Neural progenitor cell (in vitro differentiated cells): Measurements from ENCODE around the gene MFSD8. TPM values are rescaled to one million over a fixed set of nuclear protein-coding genes. Genes with fewer than 3 reads are reported as not detected.
"Not testable (repeated sequence)": the region's sequence is repeated elsewhere in the genome, so short reads cannot be mapped to it uniquely, and the experiment has no call there.

Experiments used
- DNase-seq: peaks from one replicate; pipeline ENCODE4 v3.0.0-alpha.2; 2016; ENCODE audit warnings: low spot score
- H2AFZ ChIP-seq: fragments of 200-600 bp; sonication (generic); replicated peaks from 2 replicates; pipeline ENCODE4 v1.6.1; 2016; ENCODE audit warnings: antibody characterized with exemption
- H3F3A ChIP-seq: fragments of 200-600 bp; sonication (generic); 2 replicates; pipeline ENCODE4 v1.6.1; 2016; ENCODE audit warnings: antibody characterized with exemption, low read depth
- H3K27ac ChIP-seq: fragments of 200-600 bp; sonication (generic); 2 replicates; pipeline ENCODE4 v1.5.1; 2016; ENCODE audit warnings: mild to moderate bottlenecking
- H3K27me3 ChIP-seq: fragments of 200-600 bp; sonication (generic); 2 replicates; pipeline ENCODE4 v1.6.1; 2016; ENCODE audit warnings: mild to moderate bottlenecking, moderate library complexity
- H3K36me3 ChIP-seq: fragments of 200-600 bp; sonication (generic); 2 replicates; pipeline ENCODE4 v1.5.1; 2016
- H3K4me1 ChIP-seq: fragments of 200-600 bp; sonication (generic); 2 replicates; pipeline ENCODE4 v1.6.1; 2016; ENCODE audit warnings: mixed run types
- H3K4me2 ChIP-seq: fragments of 200-600 bp; sonication (generic); 2 replicates; pipeline ENCODE4 v1.6.1; 2016
- H3K4me3 ChIP-seq: fragments of 200-600 bp; sonication (generic); 2 replicates; pipeline ENCODE4 v1.5.1; 2016
- H3K79me2 ChIP-seq: fragments of 200-600 bp; sonication (generic); 2 replicates; pipeline ENCODE4 v1.6.1; 2016; ENCODE audit warnings: low read depth
- H3K9ac ChIP-seq: fragments of 200-600 bp; sonication (generic); 2 replicates; pipeline ENCODE4 v1.6.1; 2016
- H3K9me3 ChIP-seq: fragments of 200-600 bp; sonication (generic); 2 replicates; pipeline ENCODE4 v1.5.1; 2016; ENCODE audit warnings: low read depth
- H4K20me1 ChIP-seq: fragments of 200-600 bp; sonication (generic); 2 replicates; pipeline ENCODE4 v1.6.1; 2016; ENCODE audit warnings: low read depth
- H3K27ac Mint-ChIP-seq: 3 replicates; pipeline ENCODE4 v1.8.0; 2021; ENCODE audit warnings: mixed read lengths
- H3K27me3 Mint-ChIP-seq: 2 replicates; pipeline ENCODE4 v1.8.0; 2022; ENCODE audit warnings: low read depth, mild to moderate bottlenecking, inconsistent platforms, moderate library complexity, mixed read lengths; ENCODE audit not compliant: insufficient read depth
- H3K36me3 Mint-ChIP-seq: 3 replicates; pipeline ENCODE4 v1.8.0; 2021; ENCODE audit warnings: mixed read lengths
- H3K4me1 Mint-ChIP-seq: 3 replicates; pipeline ENCODE4 v1.8.0; 2021; ENCODE audit warnings: mixed read lengths
- H3K4me3 Mint-ChIP-seq: 3 replicates; pipeline ENCODE4 v1.8.0; 2021; ENCODE audit warnings: mild to moderate bottlenecking, moderate library complexity, mixed read lengths
- H3K9me3 Mint-ChIP-seq: 3 replicates; pipeline ENCODE4 v1.8.0; 2020; ENCODE audit warnings: mixed read lengths
- CTCF ChIP-seq: fragments of 200-600 bp; sonication (generic); IDR thresholded peaks from 2 replicates; pipeline ENCODE4 v1.5.1; 2017; ENCODE audit warnings: antibody characterized with exemption, mild to moderate bottlenecking
- EZH2 ChIP-seq: fragments of 200-600 bp; sonication (generic); IDR thresholded peaks from 2 replicates; pipeline ENCODE4 v1.6.1; 2017; ENCODE audit warnings: antibody characterized with exemption, mild to moderate bottlenecking, moderate library complexity
- EZH2phosphoT487 ChIP-seq: fragments of 200-600 bp; sonication (generic); IDR thresholded peaks from 2 replicates; pipeline ENCODE4 v1.6.1; 2017; ENCODE audit warnings: antibody characterized with exemption
- total RNA-seq: library from RNA; depleted of rRNA; stranded (reverse); fragments of >200 nt; gene quantifications from 2 replicates; pipeline ENCODE4 v1.2.3, GENCODE V29; 2015; ENCODE audit warnings: low replicate concordance

The MFSD8 gene
- total RNA-seq, 1 donor from 2014 or later = 46.7 TPM

GRCh38 chr4:127917151-127917550 lies 47.8 kb downstream of the MFSD8 start:
- H3K9me3 Mint-ChIP-seq = no peaks in the 10 kb centered on the region
- no peaks in the 10 kb centered on the region for H3K4me1 ChIP-seq

GRCh38 chr4:127916512-127916911 lies 48.5 kb downstream of the MFSD8 start:
- H3K27ac Mint-ChIP-seq = no peak overlapping the region
- Histone ChIP-seq H3K4me3 (no peak overlapping the region), H3K9me3 (no peaks in the 10 kb centered on the region), H4K20me1 (no peaks in the 10 kb centered on the region), H3K9ac (no peak overlapping the region), H2AFZ (no peak overlapping the region), H3K4me1 (no peaks in the 10 kb centered on the region), H3K27me3 (no peaks in the 10 kb centered on the region), H3K36me3 (peaks cover 9% of the 10 kb centered on the region), H3K4me2 (no peak overlapping the region), H3F3A (no peaks in the 10 kb centered on the region), H3K79me2 (no peaks in the 10 kb centered on the region), H3K27ac (no peak overlapping the region)
- no peaks in the 10 kb centered on the region for H3K4me1 Mint-ChIP-seq
- H3K27me3 Mint-ChIP-seq = no peaks in the 10 kb centered on the region
- H3K4me3 Mint-ChIP-seq = no peak overlapping the region
- H3K9me3 Mint-ChIP-seq = no peaks in the 10 kb centered on the region
- DNase-seq = no peak
- TF ChIP-seq CTCF = no peak
- no peak for TF ChIP-seq EZH2
- TF ChIP-seq EZH2phosphoT487 = no peak
- peaks cover 13% of the 10 kb centered on the region for H3K36me3 Mint-ChIP-seq

More at GRCh38 chr4:127917151-127917550, 47.8 kb downstream of the MFSD8 start:
- no peaks in the 10 kb centered on the region for H3K9me3 ChIP-seq
- Mint-ChIP-seq H3K27me3 (no peaks in the 10 kb centered on the region), H3K4me1 (no peaks in the 10 kb centered on the region), H3K27ac (no peak overlapping the region), H3K4me3 (no peak overlapping the region), H3K36me3 (peaks cover 13% of the 10 kb centered on the region)
- no peak overlapping the region for H3K4me3 ChIP-seq
- no peaks in the 10 kb centered on the region for H3K27me3 ChIP-seq
- no peak overlapping the region for H3K9ac ChIP-seq
- no peak overlapping the region for H3K27ac ChIP-seq
- TF ChIP-seq EZH2phosphoT487 (no peak), EZH2 (no peak), CTCF (no peak)
- DNase-seq = no peak
- peaks cover 9% of the 10 kb centered on the region for H3K36me3 ChIP-seq
- no peaks in the 10 kb centered on the region for H3F3A ChIP-seq
- H4K20me1 ChIP-seq = no peaks in the 10 kb centered on the region
- H3K4me2 ChIP-seq = no peak overlapping the region
- H3K79me2 ChIP-seq = no peaks in the 10 kb centered on the region
- no peak overlapping the region for H2AFZ ChIP-seq

- TF ChIP-seq EZH2phosphoT487 (no peak), CTCF (no peak), EZH2 (no peak)
- no peak overlapping the region for H3K27ac Mint-ChIP-seq
These were observed 59.9 kb downstream of the MFSD8 start for GRCh38 chr4:127905029-127905428.

GRCh38 chr4:127899682-127900081 lies 65.3 kb downstream of the MFSD8 start:
- not testable (repeated sequence) for H3K9me3 ChIP-seq, H3K4me3 Mint-ChIP-seq, H3K9ac ChIP-seq, H3K27me3 Mint-ChIP-seq, H3K4me2 ChIP-seq, H4K20me1 ChIP-seq, H3K79me2 ChIP-seq, H3K4me1 Mint-ChIP-seq, H3K4me1 ChIP-seq, H3F3A ChIP-seq, H3K27ac Mint-ChIP-seq, H3K27me3 ChIP-seq, H3K27ac ChIP-seq, H2AFZ ChIP-seq, DNase-seq, H3K4me3 ChIP-seq
- peaks cover 42% of the 10 kb centered on the region for H3K36me3 ChIP-seq
- Mint-ChIP-seq H3K36me3 (peaks cover 24% of the 10 kb centered on the region), H3K9me3 (peaks cover 11% of the 10 kb centered on the region)

More at GRCh38 chr4:127905029-127905428, 59.9 kb downstream of the MFSD8 start:
- no peaks in the 10 kb centered on the region for H3K27me3 ChIP-seq
- H4K20me1 ChIP-seq = no peaks in the 10 kb centered on the region
- no peak overlapping the region for H3K27ac ChIP-seq
- H3K27me3 Mint-ChIP-seq = no peaks in the 10 kb centered on the region
- peaks cover 9% of the 10 kb centered on the region for H3K9me3 Mint-ChIP-seq
- H3F3A ChIP-seq = no peaks in the 10 kb centered on the region
- peaks cover 10% of the 10 kb centered on the region for H3K36me3 Mint-ChIP-seq
- H3K36me3 ChIP-seq = no peaks in the 10 kb centered on the region
- H3K9me3 ChIP-seq = no peaks in the 10 kb centered on the region
- no peaks in the 10 kb centered on the region for H3K79me2 ChIP-seq
- no peak overlapping the region for H2AFZ ChIP-seq
- no peak overlapping the region for H3K4me2 ChIP-seq
- H3K4me1 ChIP-seq = no peaks in the 10 kb centered on the region
- H3K9ac ChIP-seq = no peak overlapping the region
- H3K4me1 Mint-ChIP-seq = no peaks in the 10 kb centered on the region
- no peak for DNase-seq
- H3K4me3 ChIP-seq = no peak overlapping the region
- H3K4me3 Mint-ChIP-seq = no peak overlapping the region
